ENCODE measurements around the gene MSL3B.

MSL3B gene

DNA sequence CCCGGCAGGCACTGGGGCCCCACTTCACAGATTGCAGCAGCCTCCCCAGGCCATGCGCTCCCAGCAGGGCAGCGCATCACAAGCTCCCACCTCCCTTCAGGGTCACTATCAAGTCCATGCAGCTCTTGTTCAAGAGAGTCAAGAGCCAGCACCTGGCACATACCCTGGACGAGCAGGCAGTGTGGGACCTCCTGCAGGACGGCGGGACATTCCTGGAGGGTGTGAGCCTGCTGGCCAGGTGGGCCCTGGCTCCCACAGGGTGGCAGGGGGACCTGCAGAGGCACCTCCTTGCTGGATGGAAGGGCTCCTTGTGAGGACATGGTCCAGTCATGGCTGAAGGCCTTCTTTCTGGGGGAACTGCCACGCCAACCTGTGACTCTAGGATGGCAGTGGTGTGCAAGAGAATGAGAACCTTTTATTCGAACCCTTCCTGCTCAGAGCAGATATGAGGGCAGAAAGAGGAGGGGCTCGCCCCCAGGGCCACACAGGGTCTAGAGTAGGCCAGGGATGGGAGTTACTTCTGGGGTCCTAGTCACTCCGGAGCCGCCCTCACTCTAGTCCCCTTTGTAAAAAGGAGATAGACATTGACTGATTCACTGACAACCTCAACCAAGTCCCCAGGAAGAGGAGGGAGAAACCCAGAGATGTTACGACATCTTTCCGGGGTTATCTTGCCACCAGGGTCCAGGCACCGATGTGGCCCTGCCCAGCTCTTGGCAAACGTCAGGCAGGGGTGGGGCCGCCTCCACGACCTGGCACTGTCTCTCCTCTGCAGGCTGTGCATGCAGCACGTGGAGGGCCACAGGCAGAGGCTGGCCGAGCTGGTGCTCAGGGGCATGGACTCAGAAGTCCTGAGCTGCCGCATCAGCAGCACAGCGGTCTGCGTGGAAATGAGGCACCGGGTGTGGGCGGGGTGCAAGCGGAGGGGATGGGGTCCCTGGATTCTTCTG lies 45.1 kb downstream of the MSL3B start:
- peak; percentile 44 to 59 for DNase-seq

DNA sequence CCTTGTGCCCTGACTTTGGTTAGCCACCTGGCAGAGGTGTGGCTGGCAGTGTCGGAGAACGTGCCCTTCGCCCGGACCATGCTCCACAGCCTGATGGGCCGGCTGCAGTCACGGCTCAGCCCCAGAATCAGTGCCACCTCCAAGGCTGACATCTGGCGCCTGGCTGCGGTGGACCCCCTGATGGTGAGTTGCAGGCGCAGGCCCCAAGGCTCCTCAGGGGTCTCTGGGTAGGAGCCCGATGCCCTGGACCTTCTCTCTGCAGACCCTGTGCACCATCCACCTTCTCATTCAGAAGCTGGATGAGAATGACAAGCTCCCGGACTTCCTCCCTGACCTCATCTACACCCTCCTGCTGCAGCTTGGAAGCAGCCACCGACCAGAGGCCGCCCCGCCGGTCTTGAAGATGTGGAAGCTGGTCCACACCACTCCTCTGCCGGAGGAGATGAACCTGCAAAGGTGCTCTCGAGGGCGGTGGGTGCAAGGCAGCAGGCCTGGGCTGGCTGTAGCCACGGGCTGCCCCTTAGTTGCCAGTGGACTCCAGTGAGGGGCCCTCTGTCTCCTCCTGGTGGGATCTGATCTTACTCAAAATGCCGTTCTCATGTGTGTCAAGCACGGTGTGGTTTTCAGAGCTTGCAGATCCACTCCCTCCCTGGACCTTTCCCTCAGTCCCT lies 46.0 kb downstream of the MSL3B start:
- DNase-seq: no peak
- TF ChIP-seq GATA1 (IDR thresholded peaks at IDR 0.05; ENCODE audit: low read depth, low read length) (no peak), POLR2A (IDR thresholded peaks at IDR 0.05; ENCODE audit: low read length) (no peak)

More for the DNA sequence above, 45.1 kb downstream of the MSL3B start:
- TF ChIP-seq GATA1 (IDR thresholded peaks at IDR 0.05; ENCODE audit: low read depth, low read length) (no peak), POLR2A (IDR thresholded peaks at IDR 0.05; ENCODE audit: low read length) (no peak)

DNA sequence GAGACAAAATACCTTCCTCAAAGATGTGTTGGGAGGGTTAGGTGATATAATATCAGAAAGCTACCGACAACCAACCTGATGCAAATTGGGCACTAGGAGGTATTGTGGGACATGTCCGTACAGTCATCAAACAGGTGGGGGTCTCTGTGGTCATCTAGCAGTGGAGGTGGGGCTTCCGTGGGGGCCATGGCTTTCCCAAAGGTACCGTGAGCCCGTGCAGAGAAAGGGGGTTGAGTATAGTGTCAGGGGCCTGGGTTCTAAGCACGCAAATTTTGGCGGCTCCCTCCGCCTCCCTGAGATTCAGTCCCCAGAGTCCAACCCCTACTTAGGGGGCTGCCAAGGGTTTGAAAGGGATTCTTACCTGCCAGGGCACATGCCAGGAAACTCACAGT lies 46.5 kb downstream of the MSL3B start:
- no peak for DNase-seq
- TF ChIP-seq GATA1 (IDR thresholded peaks at IDR 0.05; ENCODE audit: low read depth, low read length) (no peak), POLR2A (IDR thresholded peaks at IDR 0.05; ENCODE audit: low read length) (no peak)

DNA sequence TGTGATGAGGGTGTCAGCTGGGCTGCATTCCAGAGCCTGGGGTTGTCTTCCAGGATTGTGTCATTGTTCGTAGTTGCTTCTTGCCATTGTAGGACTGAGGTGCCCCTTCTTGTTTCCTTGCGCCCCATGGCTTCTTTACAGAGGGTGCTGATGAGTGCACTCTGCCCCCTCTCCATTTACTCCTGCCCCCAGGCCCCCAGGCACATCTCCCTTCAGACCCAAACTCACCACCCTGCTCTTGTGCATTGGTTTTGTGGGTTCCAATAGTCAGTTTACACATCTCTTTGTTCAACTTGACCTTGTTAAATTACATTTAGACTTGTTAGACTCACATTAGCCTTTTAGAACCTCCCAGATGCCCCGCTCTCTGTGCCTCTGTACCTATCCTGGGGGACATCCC lies 47.0 kb downstream of the MSL3B start:
- TF ChIP-seq POLR2A (IDR thresholded peaks at IDR 0.05; ENCODE audit: low read length) (no peak), GATA1 (IDR thresholded peaks at IDR 0.05; ENCODE audit: low read depth, low read length) (no peak)
- DNase-seq: no peak

DNA sequence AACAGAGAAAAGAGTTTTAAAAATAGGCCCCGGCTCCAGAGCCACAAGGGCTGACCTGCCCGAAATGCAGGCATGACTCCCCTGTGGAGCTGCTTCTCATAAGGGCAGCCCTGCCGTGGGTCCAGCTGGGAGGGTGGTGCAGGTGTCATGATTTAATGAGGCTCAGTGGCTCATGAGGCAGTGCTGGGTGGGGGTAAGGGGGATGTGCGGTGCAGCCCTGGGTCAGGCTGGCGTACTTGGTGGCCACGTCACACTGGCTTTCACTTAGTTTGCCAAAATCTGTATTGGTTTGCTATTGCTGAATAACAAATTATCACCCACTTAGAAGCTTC lies 47.4 kb downstream of the MSL3B start:
- DNase-seq: no peak
- TF ChIP-seq POLR2A (IDR thresholded peaks at IDR 0.05; ENCODE audit: low read length): no peak
- TF ChIP-seq GATA1 (IDR thresholded peaks at IDR 0.05; ENCODE audit: low read depth, low read length): no peak

DNA sequence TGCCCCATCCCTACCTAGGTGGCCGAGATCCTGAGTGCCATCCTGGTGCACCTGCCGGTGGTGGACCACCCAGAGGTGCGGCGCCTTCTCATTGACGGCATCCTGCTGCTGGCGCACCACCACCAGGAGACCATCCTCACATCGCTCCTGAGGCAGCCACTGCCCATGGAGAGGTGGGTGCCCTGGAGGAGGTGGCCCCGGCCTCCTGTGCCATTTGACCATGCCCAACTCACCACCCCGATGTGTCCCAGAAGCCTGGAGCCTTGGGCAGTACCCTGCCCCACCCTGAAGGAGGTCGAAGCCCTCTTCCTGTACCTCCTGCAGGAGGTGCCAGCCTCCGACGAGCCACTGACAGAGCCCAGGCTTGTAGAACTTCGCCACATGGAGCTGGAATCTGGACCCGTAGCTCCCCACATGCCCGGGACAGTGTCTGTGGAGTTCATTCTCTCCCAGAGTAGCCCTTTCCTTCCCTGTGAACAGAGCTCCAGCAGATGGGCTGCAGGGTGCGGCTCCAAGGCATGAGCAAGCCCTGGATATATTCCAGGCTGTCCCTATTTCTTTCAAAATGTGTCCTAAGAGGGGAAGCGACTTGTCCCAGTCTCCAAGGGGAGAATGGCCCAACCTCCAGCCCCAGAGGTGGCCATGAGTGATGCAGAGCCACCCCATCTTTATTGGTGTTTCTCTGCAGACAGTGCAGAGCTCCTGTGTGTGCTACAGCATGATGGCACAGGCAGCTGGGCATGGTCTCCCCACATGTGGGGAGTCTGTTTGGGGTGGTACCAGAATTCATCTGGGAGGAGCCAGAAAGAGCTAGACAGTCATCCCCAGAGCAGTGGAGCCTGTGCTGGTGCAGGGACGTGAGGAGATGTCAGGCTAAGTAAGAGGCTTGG lies 48.1 kb downstream of the MSL3B start:
- TF ChIP-seq GATA1 (IDR thresholded peaks at IDR 0.05; ENCODE audit: low read depth, low read length): no peak
- no peak for TF ChIP-seq POLR2A (IDR thresholded peaks at IDR 0.05; ENCODE audit: low read length)
- no peak for DNase-seq

DNA sequence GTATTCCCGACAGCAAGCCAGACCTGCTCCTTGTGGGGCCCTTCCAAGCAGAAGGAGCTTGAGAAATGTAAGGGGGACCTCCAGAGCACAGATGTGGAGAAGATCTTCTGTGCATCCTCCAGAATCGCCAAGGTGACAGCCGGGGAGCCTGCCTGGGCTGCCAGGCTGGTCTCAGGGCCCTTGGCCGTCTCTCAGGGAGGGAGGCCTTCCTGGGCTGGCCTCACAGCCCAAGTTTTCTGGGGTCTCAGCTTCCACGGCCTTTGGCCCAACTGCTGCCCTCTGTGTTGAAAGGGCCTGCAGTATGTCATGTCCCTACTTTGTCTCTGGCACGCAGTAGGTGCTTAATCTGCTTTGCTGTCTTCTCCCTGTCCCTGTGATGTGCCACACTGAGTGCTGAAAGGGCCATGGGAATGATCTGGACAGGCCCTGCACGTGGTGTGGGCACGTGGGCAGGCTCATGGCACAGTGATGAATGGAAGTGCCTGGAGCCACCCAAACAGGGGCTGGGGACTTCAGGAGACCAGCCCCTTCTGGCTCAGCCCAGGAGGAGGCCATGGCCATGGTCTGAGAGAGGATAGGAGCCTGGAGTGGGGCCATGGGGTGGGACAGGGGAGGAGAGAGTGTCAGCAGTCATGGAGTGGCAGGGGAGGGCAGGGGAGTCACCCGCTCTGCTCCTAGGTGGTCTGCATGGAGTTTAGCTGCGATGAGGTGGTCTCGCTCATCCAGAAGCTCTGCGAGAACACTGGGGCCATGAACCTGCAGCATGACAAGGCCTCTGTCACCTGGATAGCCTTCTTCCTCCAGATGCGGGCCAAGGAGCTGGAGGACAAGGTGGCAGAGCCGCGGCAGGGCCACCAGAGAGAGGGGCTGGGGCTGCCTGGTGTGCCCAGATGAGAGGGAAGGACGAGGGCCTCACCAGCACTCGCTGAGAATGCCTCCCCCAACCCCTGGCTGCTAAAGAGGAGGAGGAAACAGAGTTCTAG lies 49.3 kb downstream of the MSL3B start:
- no peak for DNase-seq
- TF ChIP-seq POLR2A (IDR thresholded peaks at IDR 0.05; ENCODE audit: low read length): no peak
- TF ChIP-seq GATA1 (IDR thresholded peaks at IDR 0.05; ENCODE audit: low read depth, low read length): no peak

DNA sequence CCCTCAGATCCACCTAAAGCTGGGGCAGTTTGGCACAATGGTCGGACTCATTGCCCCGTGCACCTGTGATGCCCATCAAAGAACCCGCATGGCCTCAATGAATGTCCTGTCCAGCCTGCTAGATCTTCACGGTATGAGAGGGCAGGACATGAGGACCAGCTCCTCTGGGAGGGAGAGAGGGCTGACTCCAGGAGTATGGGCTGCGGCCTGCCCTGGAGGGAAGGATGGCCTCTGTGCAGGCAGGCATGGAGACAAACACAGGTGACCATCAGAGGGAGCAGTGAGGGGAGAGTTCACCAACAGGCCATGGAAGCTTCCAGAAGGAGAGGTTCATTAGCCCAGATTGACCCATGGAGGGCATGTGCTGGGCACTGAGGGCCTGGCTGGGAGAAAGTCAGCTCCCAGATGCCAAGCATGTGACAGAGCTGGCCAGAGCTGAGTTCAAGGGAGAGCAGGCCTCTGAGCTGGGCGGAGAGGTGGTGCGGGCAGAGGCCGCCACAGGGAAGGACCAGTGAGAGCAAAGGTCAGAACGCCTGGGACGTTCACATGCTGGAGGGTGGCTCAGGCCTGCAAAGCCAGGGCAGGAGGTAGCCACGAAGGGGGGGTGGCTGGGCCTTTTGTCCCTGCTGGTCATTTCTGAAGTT lies 50.1 kb downstream of the MSL3B start:
- DNase-seq: no peak
- TF ChIP-seq GATA1 (IDR thresholded peaks at IDR 0.05; ENCODE audit: low read depth, low read length) (no peak), POLR2A (IDR thresholded peaks at IDR 0.05; ENCODE audit: low read length) (no peak)

DNA sequence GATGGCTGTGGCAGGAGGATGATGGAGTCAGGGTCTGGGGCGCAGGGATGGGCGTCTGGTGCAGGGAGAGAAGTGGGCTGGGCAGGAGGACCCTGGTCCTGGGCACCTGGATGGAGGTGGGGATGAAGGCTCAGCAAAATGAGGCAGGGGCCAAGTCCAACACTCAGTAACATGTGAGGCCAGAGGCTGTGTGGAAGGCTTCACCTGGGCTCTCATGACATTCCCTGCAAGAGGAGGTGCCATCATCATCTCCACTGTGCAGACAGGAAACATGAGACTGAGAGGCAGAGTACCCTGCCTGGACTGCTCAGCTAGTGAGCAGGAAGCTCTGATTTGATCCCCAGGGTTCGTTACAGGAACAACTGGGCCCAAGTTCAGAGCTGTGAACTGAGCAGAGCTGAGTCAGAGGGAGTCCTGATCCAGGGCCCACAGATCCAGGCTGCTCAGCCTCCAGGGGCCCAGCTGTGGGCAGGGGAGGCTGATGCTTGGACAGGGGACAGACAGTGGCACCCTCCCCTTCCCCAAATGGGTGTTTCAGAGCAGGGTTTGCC lies 50.8 kb downstream of the MSL3B start:
- TF ChIP-seq GATA1 (IDR thresholded peaks at IDR 0.05; ENCODE audit: low read depth, low read length): no peak
- TF ChIP-seq POLR2A (IDR thresholded peaks at IDR 0.05; ENCODE audit: low read length): no peak
- DNase-seq: no peak

DNA sequence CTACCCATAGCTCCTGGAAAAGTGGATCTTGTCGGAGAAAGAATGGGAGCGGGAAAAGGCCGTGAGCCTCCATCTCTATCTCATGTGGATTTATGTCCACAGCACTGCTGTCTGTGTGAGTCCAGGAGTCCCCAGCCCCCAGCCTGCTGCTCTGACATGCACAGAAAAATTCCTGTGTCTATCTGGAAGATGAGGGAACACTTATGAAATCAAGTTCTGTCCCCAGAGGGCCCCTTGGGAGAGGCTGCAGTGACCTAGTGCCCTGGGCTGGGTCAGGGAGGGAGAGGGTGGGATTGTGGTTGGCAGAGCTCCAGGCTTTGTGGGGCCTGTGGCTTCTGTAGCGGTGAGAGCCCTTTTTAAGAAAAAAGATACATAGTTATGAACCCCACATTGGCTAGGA lies 51.4 kb downstream of the MSL3B start:
- TF ChIP-seq GATA1 (IDR thresholded peaks at IDR 0.05; ENCODE audit: low read depth, low read length): no peak
- no peak for DNase-seq

DNA sequence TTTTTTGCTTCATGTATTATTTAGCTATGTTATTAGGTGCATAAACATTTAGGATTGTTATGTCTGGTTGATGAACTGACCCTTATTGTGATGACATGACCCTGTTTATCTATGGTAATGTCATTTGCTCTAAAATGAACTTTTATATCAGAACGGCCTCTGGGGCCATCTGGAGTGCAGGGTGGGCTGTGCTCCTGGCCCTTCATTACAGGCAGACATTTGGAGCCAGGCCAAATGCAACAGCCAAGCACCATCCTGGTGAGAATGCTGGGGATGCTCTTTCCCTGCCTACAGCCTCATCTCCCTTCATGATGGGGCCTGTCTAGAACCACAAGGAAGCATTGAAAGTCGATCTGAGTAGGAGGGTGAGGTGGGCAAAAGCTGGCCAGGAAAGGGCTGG lies 51.9 kb downstream of the MSL3B start:
- no peak for DNase-seq
- TF ChIP-seq GATA1 (IDR thresholded peaks at IDR 0.05; ENCODE audit: low read depth, low read length): no peak
- TF ChIP-seq POLR2A (IDR thresholded peaks at IDR 0.05; ENCODE audit: low read length): no peak

DNA sequence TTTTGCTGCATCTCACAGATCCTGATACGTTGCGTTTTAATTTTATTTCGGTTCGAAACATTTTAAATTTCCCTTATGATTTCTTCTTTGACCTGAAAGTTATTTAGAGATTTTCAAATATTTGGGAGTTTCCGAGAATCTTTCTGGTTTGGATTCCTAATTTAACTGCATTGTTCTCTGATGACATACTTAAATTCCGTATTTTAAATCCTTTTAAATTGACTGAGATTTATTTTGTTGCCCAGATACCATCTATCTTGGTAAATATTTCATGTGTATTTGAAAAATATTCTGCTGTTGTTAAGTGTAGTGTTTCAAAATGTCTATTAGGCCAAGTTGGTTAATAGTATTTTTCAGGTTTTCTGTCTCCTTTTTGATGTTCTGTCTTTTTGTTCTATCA lies 52.3 kb downstream of the MSL3B start:
- DNase-seq: no peak
- no peak for TF ChIP-seq GATA1 (IDR thresholded peaks at IDR 0.05; ENCODE audit: low read depth, low read length)
- no peak for TF ChIP-seq POLR2A (IDR thresholded peaks at IDR 0.05; ENCODE audit: low read length)
